DMS53 treated with DMSO at 0.1 percent for 48 hours (cell line): ENCODE measurements around the gene SLC35A4.
A peak's percentile ranks its signal among the peaks of the same experiment; 100 is the strongest.

ENCODE experiments used
- DNase-seq: peaks from one replicate; lab custom pipeline; 2025; ENCODE audit not compliant: unreplicated experiment; lab: John Stamatoyannopoulos, UW

Gene SLC35A4, protein sequence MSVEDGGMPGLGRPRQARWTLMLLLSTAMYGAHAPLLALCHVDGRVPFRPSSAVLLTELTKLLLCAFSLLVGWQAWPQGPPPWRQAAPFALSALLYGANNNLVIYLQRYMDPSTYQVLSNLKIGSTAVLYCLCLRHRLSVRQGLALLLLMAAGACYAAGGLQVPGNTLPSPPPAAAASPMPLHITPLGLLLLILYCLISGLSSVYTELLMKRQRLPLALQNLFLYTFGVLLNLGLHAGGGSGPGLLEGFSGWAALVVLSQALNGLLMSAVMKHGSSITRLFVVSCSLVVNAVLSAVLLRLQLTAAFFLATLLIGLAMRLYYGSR

GRCh38 chr5:140564196-140565023 lies at the start of gene SLC35A4, which contains the start of gene APBB3:
SLC35A4 (plus strand) TSS chr5:140564828; CDS start chr5:140567170, 2,342 bp downstream.
APBB3 (minus strand) TSS chr5:140564598; CDS start chr5:140564245, 353 bp downstream.
- peak; percentile 95 for DNase-seq

DNA sequence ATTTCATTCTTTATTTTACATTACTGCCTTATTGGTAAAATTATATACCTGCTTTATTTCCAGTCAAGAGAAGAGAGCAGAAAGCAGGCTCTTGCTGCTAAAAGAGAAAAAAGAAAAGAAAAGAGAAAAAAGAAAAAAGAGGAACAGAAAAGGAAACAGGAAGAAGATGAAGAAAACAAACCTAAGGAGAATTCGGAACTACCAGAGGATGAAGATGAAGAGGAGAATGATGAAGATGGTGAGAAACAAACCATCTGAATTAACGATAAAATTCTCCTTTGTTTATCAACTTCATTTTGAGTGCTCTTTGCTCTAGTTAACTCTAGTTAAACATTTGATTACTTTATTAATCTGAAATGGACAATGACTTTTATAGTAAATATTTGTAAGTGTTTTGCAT lies 40.6 kb upstream of the SLC35A4 start:
- DNase-seq: no peak

DNA sequence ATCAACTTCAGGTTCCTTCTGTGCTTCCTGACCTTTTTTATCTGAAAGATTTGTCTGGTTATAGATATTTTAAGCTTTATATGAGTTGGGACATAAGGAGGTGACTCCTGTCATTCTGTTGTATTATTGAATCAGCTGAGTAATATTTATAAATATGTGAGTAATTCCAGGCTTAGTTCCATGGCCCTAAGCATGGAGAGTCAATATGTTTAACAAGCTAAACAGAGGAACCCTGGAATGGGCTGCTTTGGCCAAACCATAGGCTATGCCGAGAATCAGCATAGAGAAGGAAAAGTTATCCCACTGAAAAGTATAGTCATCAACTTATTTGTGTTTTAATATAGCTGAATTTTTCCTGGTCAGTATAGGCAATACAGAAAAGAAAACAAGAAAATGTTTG lies 24.4 kb upstream of the SLC35A4 start:
- DNase-seq: no peak

DNA sequence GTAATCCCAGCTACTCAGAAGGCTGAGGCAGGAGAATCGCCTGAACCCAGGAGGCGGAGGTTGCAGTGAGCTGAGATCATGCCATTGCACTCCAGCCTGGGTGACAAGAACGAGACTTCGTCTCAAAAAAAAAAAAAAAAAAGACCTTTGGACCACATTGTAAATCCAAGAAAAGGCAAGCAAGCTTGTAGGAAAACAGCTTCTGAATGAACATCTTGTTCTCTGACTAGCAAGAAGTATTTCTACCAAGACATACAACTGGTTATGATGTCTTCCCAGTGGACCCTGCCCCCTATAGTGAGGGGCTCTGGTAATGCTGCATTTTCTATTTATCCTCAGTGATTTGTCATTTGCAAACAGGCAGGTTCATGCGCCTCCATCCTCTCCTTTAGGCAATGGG lies 21.7 kb upstream of the SLC35A4 start:
- DNase-seq: no peak

DNA sequence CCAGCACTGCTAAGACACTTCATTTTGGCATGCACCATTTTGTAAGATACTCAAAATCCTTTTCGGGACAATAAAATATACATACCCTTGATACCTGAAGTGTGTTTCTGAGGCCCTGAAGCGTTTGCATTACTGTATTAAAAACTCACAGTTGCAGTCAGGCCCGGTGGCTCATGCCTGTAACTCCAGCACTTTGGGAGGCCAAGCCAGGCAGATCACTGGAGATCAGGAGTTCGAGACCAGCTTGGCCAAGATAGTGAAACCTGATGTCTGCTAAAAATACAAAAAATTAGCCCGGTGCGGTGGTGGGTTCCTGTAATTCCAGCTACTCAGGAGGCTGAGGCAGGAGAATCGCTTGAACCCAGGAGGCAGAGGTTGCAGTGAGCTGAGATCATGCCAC lies 19.6 kb upstream of the SLC35A4 start:
- no peak for DNase-seq

GRCh38 chr5:140545606-140546005 lies 19.0 kb upstream of the SLC35A4 start:
- no peak for DNase-seq

DNA sequence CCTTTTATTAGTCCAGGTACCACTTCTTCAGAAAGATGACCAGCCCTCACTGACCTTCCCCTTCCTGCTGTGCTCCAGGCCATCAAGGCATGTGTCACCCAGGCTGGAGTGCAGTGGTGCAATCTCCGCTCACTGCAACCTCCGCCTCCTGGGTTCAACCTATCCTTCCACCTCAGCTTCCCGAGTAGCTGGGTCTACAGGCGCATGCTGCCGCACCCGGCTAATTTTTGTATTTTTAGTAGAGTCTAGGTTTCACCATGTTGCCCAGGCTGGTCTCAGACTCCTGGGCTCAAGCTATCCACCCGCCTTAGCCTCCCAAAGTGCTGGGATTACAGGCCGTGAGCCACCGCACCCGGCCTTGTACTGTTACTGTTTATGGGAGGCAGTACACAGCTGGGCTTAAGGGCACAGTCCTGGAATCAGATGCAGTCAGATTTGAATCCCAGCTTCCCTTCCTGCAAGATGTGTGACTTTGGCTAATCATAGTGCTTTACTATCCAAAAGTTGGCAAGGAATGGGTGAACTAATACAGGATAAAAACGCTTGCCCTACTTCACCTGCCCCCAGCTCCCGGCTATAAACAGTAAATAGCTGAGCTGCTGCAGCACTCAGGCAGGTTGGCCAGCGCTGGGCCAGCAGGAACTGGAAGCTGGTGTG lies 17.6 kb upstream of the SLC35A4 start:
- DNase-seq: no peak

GRCh38 chr5:140547508-140548299 lies 16.9 kb upstream of the SLC35A4 start, which contains the start of gene EIF4EBP3:
EIF4EBP3 (plus strand) TSS chr5:140547662; CDS start chr5:140547738, 76 bp downstream.
- peak; percentile 95 for DNase-seq

- DNase-seq: no peak
Measured at GRCh38 chr5:140548300-140548688, 16.3 kb upstream of the SLC35A4 start.

DNA sequence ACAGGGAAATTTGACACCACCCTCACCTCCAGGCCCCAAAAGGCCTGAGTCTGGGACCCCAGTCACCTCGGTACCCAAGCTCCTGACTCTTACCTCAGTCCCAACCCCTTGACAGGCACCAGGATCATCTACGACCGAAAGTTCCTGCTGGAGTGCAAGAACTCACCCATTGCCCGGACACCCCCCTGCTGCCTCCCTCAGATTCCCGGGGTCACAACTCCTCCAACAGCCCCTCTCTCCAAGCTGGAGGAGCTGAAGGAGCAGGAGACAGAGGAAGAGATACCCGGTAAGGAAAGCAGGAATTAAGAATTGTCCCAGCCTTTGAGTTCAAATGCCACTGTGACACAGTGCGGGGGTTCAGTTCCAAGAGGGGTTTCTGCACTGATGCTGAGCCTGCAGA lies 15.8 kb upstream of the SLC35A4 start:
- DNase-seq: no peak

DNA sequence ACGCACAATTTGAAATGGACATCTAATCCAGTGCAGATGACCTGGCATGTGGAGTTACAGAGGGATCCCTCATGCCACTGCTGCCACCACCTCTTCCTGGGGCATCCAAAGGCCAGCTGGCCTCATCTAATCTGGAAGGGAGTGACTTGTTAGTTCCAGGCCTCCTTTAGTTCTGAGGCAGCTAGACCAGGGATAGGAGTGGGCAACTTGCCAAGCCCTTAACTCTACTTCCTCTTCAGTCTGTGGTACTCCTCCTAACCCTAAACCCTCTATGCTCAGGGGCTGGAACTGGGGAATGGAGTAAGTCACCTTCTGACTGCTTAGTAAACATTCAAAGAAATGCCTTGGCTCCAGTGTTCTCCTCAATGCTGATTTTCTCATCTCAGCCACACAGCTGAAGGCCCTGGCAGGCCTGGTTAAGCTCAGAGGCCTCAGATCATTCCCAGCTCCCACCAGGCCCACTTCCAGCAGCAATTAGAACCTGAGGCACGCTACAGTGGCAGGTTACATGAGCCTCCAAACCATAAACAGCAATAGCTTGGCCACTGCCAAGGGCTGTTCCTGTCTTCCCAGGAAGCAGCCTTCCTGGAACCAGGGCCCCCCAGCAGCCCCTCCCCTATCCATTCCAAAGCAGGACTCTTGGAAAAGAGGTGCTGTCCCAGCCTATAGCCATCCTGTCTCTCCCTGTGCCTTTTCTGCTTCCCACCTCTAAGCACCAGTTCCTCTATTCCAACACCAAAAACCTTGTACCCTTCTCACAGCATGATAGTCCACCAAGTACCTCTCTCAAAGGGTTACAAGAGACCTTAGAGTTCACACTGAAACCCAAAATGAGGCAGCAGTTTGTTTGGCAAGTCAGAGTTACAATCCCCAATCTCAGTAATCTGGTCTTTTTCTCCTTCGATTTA lies 15.1 kb upstream of the SLC35A4 start:
- DNase-seq: peak; percentile 39

GRCh38 chr5:140550147-140551079 lies 14.2 kb upstream of the SLC35A4 start:
- no peak for DNase-seq

GRCh38 chr5:140551872-140552271 lies 12.8 kb upstream of the SLC35A4 start:
- no peak for DNase-seq

- no peak for DNase-seq
Measured at GRCh38 chr5:140553657-140554056, 11.0 kb upstream of the SLC35A4 start.

- no peak for DNase-seq
Measured at GRCh38 chr5:140554454-140554853, 10.2 kb upstream of the SLC35A4 start.

- DNase-seq: no peak
Measured at GRCh38 chr5:140555747-140556312, 8.8 kb upstream of the SLC35A4 start.

GRCh38 chr5:140556438-140556837 lies 8.2 kb upstream of the SLC35A4 start:
- DNase-seq: no peak

GRCh38 chr5:140557136-140557805 lies 7.4 kb upstream of the SLC35A4 start, which contains the start of gene SRA1:
SRA1 (minus strand) TSS chr5:140557473; CDS start chr5:140557452, 21 bp downstream.
- DNase-seq: peak; percentile 80
